SK-N-SH treated with all-trans-retinoic acid at 6 μM for 48 hours (cell line): Measurements from ENCODE around the gene MED15.
"Not testable (repeated sequence)": the region's sequence is repeated elsewhere in the genome, so short reads cannot be mapped to it uniquely, and the experiment has no call there.

Experiments
- ATAC-seq: fragments of 200-7000 bp; cut with Tn5 transposase; 3 replicates; pipeline ENCODE4 v1.9.1; 2020; ENCODE audit warnings: mild to moderate bottlenecking, moderate library complexity
- BACH2 ChIP-seq: fragments of 250-450 bp; sonication (Bioruptor Pico); IDR thresholded peaks from 2 replicates; pipeline ENCODE4 v1.9.0; 2021; ENCODE audit warnings: mild to moderate bottlenecking, borderline replicate concordance
- CREB5 ChIP-seq: fragments of 250-450 bp; sonication (Bioruptor Pico); IDR thresholded peaks from 2 replicates; pipeline ENCODE4 v1.5.1; 2020; ENCODE audit warnings: low read depth, mild to moderate bottlenecking, moderate library complexity
- CSDC2 ChIP-seq: fragments of 250-450 bp; sonication (Bioruptor Pico); IDR thresholded peaks from 2 replicates; pipeline ENCODE4 v1.5.0; 2020; ENCODE audit warnings: mild to moderate bottlenecking, moderate library complexity
- CSRNP3 ChIP-seq: fragments of 250-450 bp; sonication (Bioruptor Pico); IDR thresholded peaks from 2 replicates; pipeline ENCODE4 v1.5.1; 2021; ENCODE audit warnings: mild to moderate bottlenecking, moderate library complexity
- ESRRG ChIP-seq: fragments of 250-450 bp; sonication (Bioruptor Pico); IDR thresholded peaks from 2 replicates; pipeline ENCODE4 v1.6.1; 2021; ENCODE audit warnings: mild to moderate bottlenecking
- GLIS3 ChIP-seq: fragments of 250-450 bp; sonication (Bioruptor Pico); IDR thresholded peaks from 2 replicates; pipeline ENCODE4 v1.5.0; 2020; ENCODE audit warnings: mild to moderate bottlenecking, moderate library complexity
- ISL1 ChIP-seq: fragments of 250-450 bp; sonication (Bioruptor Pico); IDR thresholded peaks from 2 replicates; pipeline ENCODE4 v2.1.2; 2022; ENCODE audit warnings: mild to moderate bottlenecking, moderate library complexity
- OSR1 ChIP-seq: fragments of 250-450 bp; sonication (Bioruptor Pico); IDR thresholded peaks from 2 replicates; pipeline ENCODE4 v1.8.0; 2022; ENCODE audit warnings: moderate library complexity, mild to moderate bottlenecking, inconsistent platforms
- PATZ1 ChIP-seq: fragments of 250-450 bp; sonication (Bioruptor Pico); IDR thresholded peaks from 2 replicates; pipeline ENCODE4 v1.8.0; 2020; ENCODE audit warnings: mild to moderate bottlenecking, moderate library complexity, borderline replicate concordance
- PPARA ChIP-seq: fragments of 250-450 bp; sonication (Bioruptor Pico); IDR thresholded peaks from 2 replicates; pipeline ENCODE4 v1.5.0; 2020; ENCODE audit warnings: mild to moderate bottlenecking, borderline replicate concordance
- SNAI2 ChIP-seq: fragments of 250-450 bp; sonication (Bioruptor Pico); IDR thresholded peaks from 2 replicates; pipeline ENCODE4 v1.5.0; 2020; ENCODE audit warnings: mild to moderate bottlenecking, moderate library complexity
- TCF4 ChIP-seq: fragments of 250-450 bp; sonication (Bioruptor Pico); IDR thresholded peaks from 2 replicates; pipeline ENCODE4 v1.8.0; 2021; ENCODE audit warnings: mild to moderate bottlenecking, moderate library complexity, borderline replicate concordance
- TOX ChIP-seq: fragments of 250-450 bp; sonication (Bioruptor Pico); IDR thresholded peaks from 2 replicates; pipeline ENCODE4 v1.8.0; 2021; ENCODE audit warnings: mild to moderate bottlenecking, moderate library complexity, borderline replicate concordance
- TSHZ2 ChIP-seq: fragments of 250-450 bp; sonication (Bioruptor Pico); IDR thresholded peaks from 2 replicates; pipeline ENCODE4 v1.5.0; 2020; ENCODE audit warnings: mild to moderate bottlenecking, moderate library complexity
- ZC3H10 ChIP-seq: fragments of 250-450 bp; sonication (Bioruptor Pico); IDR thresholded peaks from 2 replicates; pipeline ENCODE4 v1.5.1; 2021; ENCODE audit warnings: mild to moderate bottlenecking, moderate library complexity
- ZFP3 ChIP-seq: fragments of 250-450 bp; sonication (Bioruptor Pico); IDR thresholded peaks from 2 replicates; pipeline ENCODE4 v1.5.0; 2020; ENCODE audit warnings: mild to moderate bottlenecking, moderate library complexity
- ZFP30 ChIP-seq: fragments of 450-650 bp; formaldehyde crosslinking; IDR thresholded peaks from 2 replicates; pipeline ENCODE4 v1.5.0; 2022; ENCODE audit warnings: mild to moderate bottlenecking, moderate library complexity
- ZNF565 ChIP-seq: fragments of 450-650 bp; formaldehyde crosslinking; conservative IDR thresholded peaks from 2 replicates; pipeline ENCODE4 v1.5.0; 2020; ENCODE audit warnings: low read depth, mild to moderate bottlenecking, moderate library complexity
- ZNF70 ChIP-seq: fragments of 450-650 bp; formaldehyde crosslinking; IDR thresholded peaks from 2 replicates; pipeline ENCODE4 v1.5.0; 2020; ENCODE audit warnings: mild to moderate bottlenecking, moderate library complexity
- ZNF8 ChIP-seq: fragments of 450-650 bp; formaldehyde crosslinking; IDR thresholded peaks from 2 replicates; pipeline ENCODE4 v1.5.0; 2020; ENCODE audit warnings: mild to moderate bottlenecking, moderate library complexity

The MED15 gene

GRCh38 chr22:20616451-20617043 lies 109.1 kb downstream of the MED15 start (continued):
- TF ChIP-seq CREB5 (no peak), TOX (CRISPR knock-in tag) (no peak), PPARA (CRISPR knock-in tag) (no peak), GLIS3 (CRISPR knock-in tag) (no peak)

GRCh38 chr22:20618488-20618887 lies 111.1 kb downstream of the MED15 start:
- ATAC-seq, result no peak
- no peak for TF ChIP-seq SNAI2 (CRISPR knock-in tag)
- TF ChIP-seq CSRNP3 (CRISPR knock-in tag), result no peak
- TF ChIP-seq OSR1 (CRISPR knock-in tag), result no peak
- TF ChIP-seq ESRRG (CRISPR knock-in tag), result no peak

- ATAC-seq, result no peak
- no peak for TF ChIP-seq ZFP3 (CRISPR knock-in tag)
- TF ChIP-seq ZC3H10, result no peak
- TF ChIP-seq GLIS3 (CRISPR knock-in tag), result no peak
- no peak for TF ChIP-seq ZFP30
- TF ChIP-seq TOX (CRISPR knock-in tag), result no peak
- TF ChIP-seq CSRNP3 (CRISPR knock-in tag), result no peak
- TF ChIP-seq PATZ1 (CRISPR knock-in tag), result no peak
- TF ChIP-seq TCF4 (CRISPR knock-in tag), result no peak
- TF ChIP-seq ZNF8 (CRISPR knock-in tag), result no peak
- TF ChIP-seq PPARA (CRISPR knock-in tag), result no peak
- no peak for TF ChIP-seq ZNF70 (CRISPR knock-in tag)
- TF ChIP-seq ISL1 (CRISPR knock-in tag), result no peak
- TF ChIP-seq CREB5, result no peak
- no peak for TF ChIP-seq CSDC2 (CRISPR knock-in tag)
- no peak for TF ChIP-seq TSHZ2 (CRISPR knock-in tag)
- TF ChIP-seq ZNF565, result no peak
- no peak for TF ChIP-seq BACH2 (CRISPR knock-in tag)
Observed at GRCh38 chr22:20619045-20619892, 111.9 kb downstream of the MED15 start.

- ATAC-seq, result not testable (repeated sequence)
Observed at GRCh38 chr22:20619893-20620194, 112.4 kb downstream of the MED15 start.
